Measurements from ENCODE around the gene ZFYVE9.
"Not testable (repeated sequence)": the region's sequence is repeated elsewhere in the genome, so short reads cannot be mapped to it uniquely, and the experiment has no call there.

The ZFYVE9 gene

GRCh38 chr1:52145137-52145536 lies 3.2 kb downstream of the ZFYVE9 start:
- H3K27ac ChIP-seq = no peak overlapping the region
- no peak overlapping the region for H3K4me3 ChIP-seq

- H3K27ac ChIP-seq, H3K4me3 ChIP-seq: not testable (repeated sequence)
Observed at GRCh38 chr1:52150445-52150844, 8.6 kb downstream of the ZFYVE9 start.

GRCh38 chr1:52150946-52151345 lies 9.1 kb downstream of the ZFYVE9 start:
- Histone ChIP-seq H3K4me3 (no peak overlapping the region), H3K27ac (no peak overlapping the region)

- Histone ChIP-seq H3K4me3 (no peak overlapping the region), H3K27ac (no peak overlapping the region)
Observed at GRCh38 chr1:52152572-52152971, 10.7 kb downstream of the ZFYVE9 start.

- Histone ChIP-seq H3K4me3 (no peak overlapping the region), H3K27ac (no peak overlapping the region)
Observed at GRCh38 chr1:52153010-52153409, 11.1 kb downstream of the ZFYVE9 start.

GRCh38 chr1:52153898-52154297 lies 12.0 kb downstream of the ZFYVE9 start:
- Histone ChIP-seq H3K4me3 (no peak overlapping the region), H3K27ac (no peak overlapping the region)

GRCh38 chr1:52156460-52156859 lies 14.6 kb downstream of the ZFYVE9 start:
- Histone ChIP-seq H3K27ac (no peak overlapping the region), H3K4me3 (no peak overlapping the region)

GRCh38 chr1:52157582-52157981 lies 15.7 kb downstream of the ZFYVE9 start:
- no peak overlapping the region for H3K4me3 ChIP-seq
- no peak overlapping the region for H3K27ac ChIP-seq

GRCh38 chr1:52158218-52158617 lies 16.3 kb downstream of the ZFYVE9 start:
- Histone ChIP-seq H3K4me3 (no peak overlapping the region), H3K27ac (no peak overlapping the region)

- no peak overlapping the region for H3K4me3 ChIP-seq
- H3K27ac ChIP-seq = no peak overlapping the region
Observed at GRCh38 chr1:52159033-52159789, 17.3 kb downstream of the ZFYVE9 start.

- Histone ChIP-seq H3K4me3 (no peak overlapping the region), H3K27ac (no peak overlapping the region)
Observed at GRCh38 chr1:52162947-52163346, 21.1 kb downstream of the ZFYVE9 start.

GRCh38 chr1:52164604-52165003 lies 22.7 kb downstream of the ZFYVE9 start:
- no peak overlapping the region for H3K27ac ChIP-seq
- H3K4me3 ChIP-seq = no peak overlapping the region

GRCh38 chr1:52166996-52167753 lies 25.3 kb downstream of the ZFYVE9 start:
- H3K27ac ChIP-seq = no peak overlapping the region
- no peak overlapping the region for H3K4me3 ChIP-seq

GRCh38 chr1:52168373-52169080 lies 26.6 kb downstream of the ZFYVE9 start:
- H3K4me3 ChIP-seq = no peak overlapping the region
- no peak overlapping the region for H3K27ac ChIP-seq

- H3K4me3 ChIP-seq = not testable (repeated sequence)
Observed at GRCh38 chr1:52171149-52171548, 29.3 kb downstream of the ZFYVE9 start.

GRCh38 chr1:52179073-52179472 lies 37.2 kb downstream of the ZFYVE9 start:
- Histone ChIP-seq H3K4me3 (no peak overlapping the region), H3K27ac (no peak overlapping the region)

More at GRCh38 chr1:52171149-52171548, 29.3 kb downstream of the ZFYVE9 start:
- not testable (repeated sequence) for H3K27ac ChIP-seq

- Histone ChIP-seq H3K4me3 (no peak overlapping the region), H3K27ac (no peak overlapping the region)
Observed at GRCh38 chr1:52180176-52180575, 38.3 kb downstream of the ZFYVE9 start.

GRCh38 chr1:52181759-52182158 lies 39.9 kb downstream of the ZFYVE9 start:
- H3K4me3 ChIP-seq, H3K27ac ChIP-seq: not testable (repeated sequence)

GRCh38 chr1:52182328-52182727 lies 40.4 kb downstream of the ZFYVE9 start:
- not testable (repeated sequence) for H3K27ac ChIP-seq

GRCh38 chr1:52182874-52183400 lies 41.0 kb downstream of the ZFYVE9 start:
- H3K27ac ChIP-seq = no peak overlapping the region
- H3K4me3 ChIP-seq = no peak overlapping the region

More at GRCh38 chr1:52182328-52182727, 40.4 kb downstream of the ZFYVE9 start:
- not testable (repeated sequence) for H3K4me3 ChIP-seq

Measured in skin epidermis (tissue), 12 donors.